Activated CD4-positive, alpha-beta T cell treated with anti-CD3 and anti-CD28 coated beads for 1 hour (primary cell): ENCODE data around the gene GALNT2.

ENCODE experiments used
- DNase-seq: peaks from one replicate; pipeline ENCODE4 v3.0.0-alpha.2; 2020

The GALNT2 gene

GRCh38 chr1:230052018-230052417, 15.0 kb upstream of the GALNT2 start:
- no peak for DNase-seq

- no peak for DNase-seq
Observed at GRCh38 chr1:230052665-230053064, 14.4 kb upstream of the GALNT2 start.

DNA sequence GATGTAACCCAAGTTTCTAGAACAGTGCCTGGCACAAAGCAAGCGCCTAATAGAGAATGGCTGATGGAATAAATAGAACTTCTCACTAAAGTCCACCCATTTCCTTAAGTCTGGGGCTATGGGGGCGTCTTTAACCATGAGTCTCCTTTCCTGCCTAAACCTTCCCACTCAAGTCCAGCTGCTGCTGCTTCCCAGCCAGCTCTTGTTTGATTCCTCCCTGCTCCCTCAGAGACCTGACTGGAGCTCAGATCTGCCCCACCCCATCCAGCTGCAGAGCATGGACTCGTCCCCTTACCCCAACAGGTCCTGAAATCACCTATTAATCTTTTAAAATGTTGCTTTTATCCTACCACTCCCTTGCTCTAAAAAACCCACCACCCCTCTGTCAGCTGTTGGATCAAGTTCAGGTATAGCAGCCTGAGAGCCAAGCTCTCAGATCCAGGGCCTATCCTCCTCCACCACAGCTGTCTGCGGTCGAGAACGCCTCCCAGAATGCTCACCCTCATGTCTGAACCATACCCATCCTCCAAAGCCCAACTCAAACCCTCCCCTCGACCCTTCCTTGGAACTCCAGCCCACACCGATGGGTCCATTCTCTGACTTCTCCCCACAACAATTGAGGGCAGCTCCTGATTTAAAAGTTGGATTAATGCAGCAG, 12.8 kb upstream of the GALNT2 start:
- no peak for DNase-seq

DNA sequence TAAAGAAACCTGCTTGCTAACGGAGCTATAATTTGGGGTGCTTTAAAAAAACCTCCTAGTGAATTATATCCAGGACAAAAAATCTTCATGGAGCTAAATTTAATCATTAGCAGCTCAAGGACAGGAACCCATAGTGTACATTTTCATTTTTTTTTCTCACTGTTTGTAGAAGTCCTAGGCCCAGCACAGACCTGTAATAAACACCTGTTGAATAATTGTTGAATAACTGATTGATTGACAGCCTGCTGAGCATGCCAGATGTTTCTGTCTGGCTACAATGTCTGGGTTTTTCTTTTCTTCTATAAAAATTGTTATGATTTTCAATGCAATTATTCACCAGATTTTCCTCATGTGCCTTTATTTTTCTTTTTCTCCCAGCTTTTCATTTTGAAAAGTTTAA, 10.9 kb upstream of the GALNT2 start:
- no peak for DNase-seq

DNA sequence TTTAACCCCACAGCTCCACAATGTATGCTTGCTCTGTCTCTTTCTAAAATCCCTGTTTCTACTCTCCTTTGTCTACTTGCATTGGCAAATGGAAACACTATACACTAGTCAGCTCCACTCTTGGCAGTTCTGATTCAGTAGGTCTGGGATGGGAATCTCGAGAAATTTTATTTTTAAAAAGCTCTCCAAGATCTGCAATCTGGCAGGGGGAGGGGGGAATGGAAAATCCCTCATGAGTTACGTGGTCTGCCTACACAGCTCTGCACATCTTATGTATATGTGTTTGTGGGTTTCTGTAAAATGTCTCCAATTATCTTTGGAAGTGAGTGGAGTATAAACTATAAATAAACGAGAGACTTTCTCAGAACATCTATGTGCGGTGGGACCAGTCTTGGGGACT, 9.9 kb upstream of the GALNT2 start:
- no peak for DNase-seq

- no peak for DNase-seq
Observed at GRCh38 chr1:230057681-230058565, 9.1 kb upstream of the GALNT2 start.

- no peak for DNase-seq
Observed at GRCh38 chr1:230058626-230059025, 8.4 kb upstream of the GALNT2 start.

- DNase-seq, result no peak
Observed at GRCh38 chr1:230061801-230062200, 5.2 kb upstream of the GALNT2 start.

DNA sequence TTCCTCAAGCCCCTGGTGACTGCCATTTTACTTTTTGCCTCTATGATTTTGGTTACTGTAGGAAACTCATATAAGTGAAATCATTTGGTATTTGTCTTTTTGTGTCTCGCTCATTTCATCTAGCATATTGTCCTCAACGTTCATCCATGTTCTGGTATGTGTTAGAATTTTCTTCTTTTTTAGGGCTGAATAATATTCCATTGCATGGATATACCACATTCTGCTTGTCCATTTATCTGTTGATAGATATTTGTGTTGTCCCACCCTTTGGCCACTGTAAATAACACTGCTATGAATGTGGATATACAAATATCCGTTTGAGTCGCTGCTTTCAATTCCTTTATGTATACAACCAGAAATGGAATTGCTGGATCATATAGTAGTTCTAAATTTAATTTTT, 4.5 kb upstream of the GALNT2 start:
- DNase-seq, result no peak

GRCh38 chr1:230064283-230064682, 2.8 kb upstream of the GALNT2 start:
- DNase-seq, result no peak

GRCh38 chr1:230065161-230065560, 1.9 kb upstream of the GALNT2 start:
- DNase-seq, result no peak

DNA sequence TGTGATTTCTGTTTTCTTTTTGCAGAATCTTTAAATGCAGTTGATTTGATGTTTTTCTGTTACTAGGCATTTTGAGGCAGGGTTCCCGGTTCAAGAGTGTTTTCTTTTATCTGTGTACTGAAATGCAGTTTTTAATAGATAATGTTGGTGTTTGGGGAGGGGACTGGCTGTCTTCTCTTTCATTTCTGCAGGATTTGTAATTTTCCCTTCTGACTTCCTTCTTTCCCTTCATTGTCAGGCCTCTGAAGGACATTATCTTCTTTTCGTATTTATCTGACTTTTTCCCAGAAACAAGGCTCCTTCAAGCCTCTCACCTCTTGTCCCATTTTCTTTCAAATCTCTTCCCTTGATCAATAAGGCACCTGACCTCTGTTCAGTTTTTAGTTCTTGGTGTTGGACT, 1.5 kb upstream of the GALNT2 start:
- DNase-seq, result no peak

DNA sequence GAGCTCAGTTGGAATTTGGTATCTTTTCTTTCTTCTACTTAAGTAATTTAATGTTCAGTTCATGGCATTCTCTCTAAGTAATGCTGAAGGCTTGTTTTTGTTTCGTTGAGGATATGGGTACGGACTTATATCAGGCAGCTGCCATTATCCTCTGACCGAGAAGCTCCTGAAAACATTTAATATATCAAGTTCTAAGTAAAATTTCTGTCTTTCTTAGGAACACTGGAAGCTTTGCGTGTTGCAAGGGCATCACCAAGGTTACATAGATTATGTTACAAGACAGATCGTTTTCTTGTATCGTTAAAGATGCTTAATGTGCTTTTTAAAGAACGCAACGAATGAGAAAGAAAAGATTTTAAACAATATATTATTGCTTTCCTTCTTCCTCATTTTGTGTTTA, 1.0 kb upstream of the GALNT2 start:
- DNase-seq, result no peak

GRCh38 chr1:230067419-230067870, 407 bp downstream of the GALNT2 start:
- no peak for DNase-seq

- DNase-seq, result no peak
Observed at GRCh38 chr1:230067871-230068620, 1.0 kb downstream of the GALNT2 start.

GRCh38 chr1:230068621-230068873, 1.5 kb downstream of the GALNT2 start:
- DNase-seq, result no peak

DNA sequence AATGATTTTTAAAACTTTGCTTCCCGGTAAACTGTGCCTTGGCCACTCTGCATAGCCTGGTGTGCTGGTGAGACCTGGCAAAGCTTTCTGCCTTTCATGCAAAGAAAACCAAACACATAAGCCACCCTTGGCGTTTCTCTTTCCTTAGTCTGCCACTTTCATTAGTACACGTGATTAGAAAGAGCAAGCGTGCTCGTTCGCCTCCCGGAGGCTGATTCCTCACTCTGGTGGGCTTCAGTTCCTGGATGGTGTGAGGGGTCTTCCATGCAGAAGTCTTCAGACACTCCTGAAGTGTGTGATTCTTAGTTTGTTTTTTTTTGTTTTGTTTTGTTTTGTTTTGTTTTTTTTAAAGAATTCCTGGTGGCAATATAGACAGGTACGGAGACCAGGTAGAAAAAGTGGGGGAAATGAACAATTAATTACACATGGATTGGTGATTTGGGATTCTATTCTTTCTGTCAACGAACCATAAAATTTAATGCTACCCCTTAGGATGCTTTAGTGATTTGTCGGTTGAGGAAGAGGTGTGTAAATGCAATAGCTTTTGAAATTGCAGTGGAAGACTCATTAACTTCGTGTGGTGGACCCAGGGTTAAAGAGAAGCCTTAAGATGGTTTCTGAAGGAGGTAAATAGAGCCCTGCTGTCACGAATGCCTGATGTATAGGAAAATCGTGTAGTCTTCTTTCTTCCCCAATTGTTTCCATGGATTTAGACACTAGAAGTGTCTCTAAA, 2.1 kb downstream of the GALNT2 start:
- no peak for DNase-seq

DNA sequence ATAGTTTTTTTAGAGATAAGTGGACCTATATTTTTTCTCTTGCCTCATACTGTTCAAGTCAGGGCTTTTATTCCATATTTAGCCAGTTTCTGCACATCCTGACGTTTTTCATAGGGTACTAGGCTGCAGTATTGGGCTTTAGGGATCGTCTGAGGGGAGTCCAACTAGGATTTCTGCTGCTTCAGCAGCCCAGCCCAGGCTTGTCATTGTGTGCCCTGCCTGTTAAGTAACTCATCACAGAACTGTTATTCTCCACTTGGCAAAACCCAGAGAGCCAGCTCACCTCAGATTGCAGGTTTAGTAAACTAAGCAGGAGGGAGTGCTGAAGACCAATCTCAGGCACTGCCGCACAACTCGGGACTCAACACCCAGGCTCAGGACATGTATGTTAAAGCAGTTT, 2.8 kb downstream of the GALNT2 start:
- DNase-seq, result no peak

DNA sequence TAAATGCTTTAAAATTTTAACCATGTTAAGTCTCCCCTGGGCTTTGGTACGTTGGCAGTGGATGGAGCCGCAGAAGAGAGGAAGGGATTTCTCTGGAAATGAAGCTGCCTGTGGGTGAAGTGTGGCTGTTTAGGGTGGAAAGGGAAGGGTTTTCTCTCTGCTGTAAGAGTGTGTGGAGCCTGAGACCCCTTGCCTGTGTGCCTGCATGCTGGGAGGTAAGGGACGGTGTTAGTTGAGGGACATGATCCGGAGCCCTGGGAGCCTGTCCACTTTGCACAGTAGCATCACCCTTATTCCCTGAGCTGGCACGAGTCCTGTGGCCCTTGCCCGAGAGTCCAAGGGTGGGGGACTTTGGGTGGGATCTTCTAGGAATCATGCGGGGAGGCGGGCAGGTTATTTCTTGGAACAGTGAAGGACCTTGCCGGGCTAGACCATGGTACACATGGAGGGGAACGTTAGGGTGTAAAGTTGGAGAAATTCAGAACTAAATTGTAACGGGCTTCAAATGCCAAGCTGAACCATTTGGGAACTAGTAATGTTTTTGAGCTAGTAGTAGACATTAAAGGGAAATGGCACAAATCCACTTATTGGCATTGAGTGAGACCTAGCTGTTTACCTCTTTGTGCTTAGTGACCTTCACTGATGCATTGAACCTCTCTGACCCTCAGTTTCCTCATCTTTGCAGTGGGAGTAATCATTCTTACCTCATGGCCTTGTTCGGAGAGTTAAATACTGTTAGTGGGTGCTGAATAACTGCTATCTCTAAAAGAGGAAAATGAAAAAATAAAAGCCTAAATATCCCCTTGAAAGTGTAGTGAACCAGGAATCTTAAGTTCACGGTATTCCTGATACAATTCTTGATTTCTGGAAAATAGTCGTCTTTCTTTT, 3.5 kb downstream of the GALNT2 start:
- no peak for DNase-seq

GRCh38 chr1:230071316-230071715, 4.3 kb downstream of the GALNT2 start:
- no peak for DNase-seq

DNA sequence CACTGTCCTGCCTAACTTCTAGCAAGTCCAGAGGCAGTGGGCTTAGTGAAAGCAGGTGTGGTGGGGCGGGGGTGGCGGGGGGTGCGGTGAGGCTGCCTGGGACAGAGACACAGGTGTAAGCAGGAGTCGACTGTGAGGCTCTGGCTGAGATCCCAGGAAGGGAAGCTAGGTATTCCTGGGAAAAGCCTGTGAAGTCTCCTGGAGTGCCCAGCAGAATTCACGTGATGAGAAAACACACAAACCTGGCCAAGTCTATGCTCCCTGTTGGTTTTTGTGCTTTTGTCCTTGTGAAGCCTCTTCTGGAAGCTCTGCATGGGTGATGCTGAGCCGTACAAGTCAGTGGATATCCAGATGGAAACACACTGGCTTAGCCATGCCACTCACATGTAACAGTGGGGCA, 5.3 kb downstream of the GALNT2 start:
- no peak for DNase-seq

GRCh38 chr1:230072866-230073265, 5.8 kb downstream of the GALNT2 start:
- no peak for DNase-seq
